HG03045 (cell line): ENCODE data around the gene OGFOD3.
"Not testable (repeated sequence)": the region's sequence is repeated elsewhere in the genome, so short reads cannot be mapped to it uniquely, and the experiment has no call there.

ENCODE experiments used
- ATAC-seq: cut with Tn5 transposase; IDR thresholded peaks from one replicate; pipeline ENCODE4 v1.9.1; 2021; ENCODE audit warnings: mild to moderate bottlenecking, moderate library complexity; ENCODE audit not compliant: unreplicated experiment

Gene OGFOD3

GRCh38 chr17:82418001-82418986, at the start of gene OGFOD3, which contains the start of gene HEXD:
Gene OGFOD3 (minus strand): TSS chr17:82418586. CDS start chr17:82418485, 101 bp downstream.
Gene HEXD (plus strand): TSS chr17:82418347. CDS start chr17:82419800, 1,453 bp downstream.
- ATAC-seq: peak; percentile 87

- no peak for ATAC-seq
Observed at GRCh38 chr17:82465023-82465603, 46.7 kb upstream of the OGFOD3 start.

- ATAC-seq: no peak
Observed at GRCh38 chr17:82464567-82464929, 46.2 kb upstream of the OGFOD3 start.

GRCh38 chr17:82463925-82464566, 45.7 kb upstream of the OGFOD3 start:
- ATAC-seq: no peak

GRCh38 chr17:82463391-82463790, 45.0 kb upstream of the OGFOD3 start:
- ATAC-seq: no peak

GRCh38 chr17:82461827-82462524, 43.6 kb upstream of the OGFOD3 start:
- no peak for ATAC-seq

GRCh38 chr17:82459936-82460335, 41.5 kb upstream of the OGFOD3 start:
- ATAC-seq: not testable (repeated sequence)

GRCh38 chr17:82458885-82459424, 40.6 kb upstream of the OGFOD3 start:
- ATAC-seq: peak; percentile 3

GRCh38 chr17:82458179-82458884, 39.9 kb upstream of the OGFOD3 start, which contains the start of gene NARF:
Gene NARF (plus strand): TSS chr17:82458741. CDS start chr17:82458804, 63 bp downstream.
- peak; percentile 94 for ATAC-seq

- ATAC-seq: no peak
Observed at GRCh38 chr17:82457929-82458178, 39.5 kb upstream of the OGFOD3 start.

- no peak for ATAC-seq
Observed at GRCh38 chr17:82457073-82457928, 38.9 kb upstream of the OGFOD3 start.

- not testable (repeated sequence) for ATAC-seq
Observed at GRCh38 chr17:82453706-82454105, 35.3 kb upstream of the OGFOD3 start.

- not testable (repeated sequence) for ATAC-seq
Observed at GRCh38 chr17:82453151-82453550, 34.8 kb upstream of the OGFOD3 start.

- ATAC-seq: no peak
Observed at GRCh38 chr17:82452162-82452561, 33.8 kb upstream of the OGFOD3 start.

- peak; percentile 76 for ATAC-seq
Observed at GRCh38 chr17:82450357-82451106, 32.1 kb upstream of the OGFOD3 start, which contains the start of gene CYBC1. Gene CYBC1 (minus strand): TSS chr17:82450752. CDS start chr17:82449254, 1,498 bp downstream.

- ATAC-seq: no peak
Observed at GRCh38 chr17:82449883-82450356, 31.5 kb upstream of the OGFOD3 start.

- peak; percentile 42 for ATAC-seq
Observed at GRCh38 chr17:82449131-82449882, 30.9 kb upstream of the OGFOD3 start.
